Uterus (tissue), 4 donors: ENCODE measurements around the gene APP. TPM values are rescaled to one million over a fixed set of nuclear protein-coding genes. Genes with fewer than 3 reads are reported as not detected.

Experiments used
- DNase-seq, 2 donors: peaks; one replicate each; pipeline ENCODE4 v3.0.0-alpha.2; 2019 to 2020
- H3K27ac ChIP-seq, 2 donors: fragments of 200-600 bp; sonication (generic); 1 replicate in 1 of 2; 2 replicates in 1 of 2; pipeline ENCODE4 v1.5.1; 2016 to 2018
- H3K27me3 ChIP-seq, 2 donors: fragments of 200-600 bp; sonication (generic); one replicate each; pipeline ENCODE4 v1.5.1; 2018 to 2019; ENCODE audit warnings: control low read depth in 1 of 2
- H3K36me3 ChIP-seq, 2 donors: fragments of 200-600 bp; sonication (generic); one replicate each; pipeline ENCODE4 v1.5.1; 2019; ENCODE audit warnings: control low read depth in 1 of 2
- H3K4me1 ChIP-seq, 2 donors: fragments of 200-600 bp; sonication (generic); one replicate each; pipeline ENCODE4 v1.5.1; 2018 to 2019; ENCODE audit warnings: control low read depth in 1 of 2
- H3K4me3 ChIP-seq, 2 donors: fragments of 200-600 bp; sonication (generic); 1 replicate in 1 of 2; 2 replicates in 1 of 2; pipeline ENCODE4 v1.5.1; 2018 to 2019; ENCODE audit warnings: mild to moderate bottlenecking in 1 of 2
- H3K9me3 ChIP-seq, 2 donors: fragments of 200-600 bp; sonication (generic); one replicate each; pipeline ENCODE4 v1.5.1; 2019; ENCODE audit warnings: control low read depth in 1 of 2
- CTCF ChIP-seq, 4 experiments: fragments of 200-600 bp in 2 of 4; fragments of 450-650 bp in 2 of 4; sonication (generic) in 2 of 4; IDR thresholded peaks; one replicate each; pipeline ENCODE4 v1.5.1; 2016 to 2019; ENCODE audit warnings: antibody characterized with exemption in 4 of 4, mild to moderate bottlenecking in 2 of 4, moderate library complexity in 1 of 4
- POLR2A ChIP-seq, 2 donors: fragments of 450-650 bp; IDR thresholded peaks; one replicate each; pipeline ENCODE4 v1.6.1; 2016; ENCODE audit warnings: antibody characterized with exemption in 2 of 2, mild to moderate bottlenecking in 1 of 2, moderate library complexity in 1 of 2
- intact Hi-C: fragments of 100-400 bp; cut with DNase I; formaldehyde crosslinking; loops from one replicate; pipeline ENCODE4 v1.15.1; 2023; ENCODE audit warnings: low total_unique reads
- total RNA-seq, 4 donors: library from RNA; depleted of rRNA in 3 of 4; stranded (reverse); fragments of >200 nt in 3 of 4; gene quantifications; one replicate each; pipeline versions ENCODE4 v1.1.0 to v1.2.4, GENCODE V29; 2014 to 2023
- donor health status: DM: yes; HTN: yes; CAD: no.

Gene APP
- total RNA-seq, 4 donors from 2014 or later: 212 to 537 (median 430) TPM

- no peaks in the 10 kb centered on the region for H3K36me3 ChIP-seq
- no peak for DNase-seq
- H3K27me3 ChIP-seq: no peaks in the 10 kb centered on the region
- intact Hi-C loops: no loop called here
- TF ChIP-seq CTCF (IDR thresholded peaks at IDR 0.05): no peak
- TF ChIP-seq POLR2A (IDR thresholded peaks at IDR 0.05): no peak
- no peaks in the 10 kb centered on the region for H3K4me1 ChIP-seq
- H3K27ac ChIP-seq: no peak overlapping the region
- H3K9me3 ChIP-seq: no peaks in the 10 kb centered on the region
- H3K4me3 ChIP-seq: no peak overlapping the region
These were observed 331.8 kb downstream of the APP start for GRCh38 chr21:25838809-25839208.

GRCh38 chr21:25837533-25838265 lies 332.9 kb downstream of the APP start:
- no peak for DNase-seq
- no peak overlapping the region for H3K27ac ChIP-seq

GRCh38 chr21:25836396-25836795 lies 334.2 kb downstream of the APP start:
- intact Hi-C loops: no loop called here
- H3K27ac ChIP-seq: no peak overlapping the region
- DNase-seq: no peak
- H3K9me3 ChIP-seq: no peaks in the 10 kb centered on the region
- no peaks in the 10 kb centered on the region for H3K36me3 ChIP-seq
- no peaks in the 10 kb centered on the region for H3K27me3 ChIP-seq
- TF ChIP-seq POLR2A (IDR thresholded peaks at IDR 0.05) (no peak), CTCF (IDR thresholded peaks at IDR 0.05) (no peak)
- H3K4me3 ChIP-seq: no peak overlapping the region
- no peaks in the 10 kb centered on the region for H3K4me1 ChIP-seq

More at GRCh38 chr21:25837533-25838265, 332.9 kb downstream of the APP start:
- TF ChIP-seq POLR2A (IDR thresholded peaks at IDR 0.05) (no peak), CTCF (IDR thresholded peaks at IDR 0.05) (no peak)
- Histone ChIP-seq H3K9me3 (no peaks in the 10 kb centered on the region), H3K4me1 (no peaks in the 10 kb centered on the region), H3K36me3 (no peaks in the 10 kb centered on the region), H3K27me3 (no peaks in the 10 kb centered on the region), H3K4me3 (no peak overlapping the region)
- intact Hi-C loops: no loop called here

- H3K9me3 ChIP-seq: no peaks in the 10 kb centered on the region
- no peaks in the 10 kb centered on the region for H3K4me1 ChIP-seq
- no peak for DNase-seq
- no peaks in the 10 kb centered on the region for H3K36me3 ChIP-seq
- intact Hi-C loops: no loop called here
- H3K27ac ChIP-seq: no peak overlapping the region
- no peak for TF ChIP-seq CTCF (IDR thresholded peaks at IDR 0.05)
- no peak for TF ChIP-seq POLR2A (IDR thresholded peaks at IDR 0.05)
- no peak overlapping the region for H3K4me3 ChIP-seq
- no peaks in the 10 kb centered on the region for H3K27me3 ChIP-seq
These were observed 336.2 kb downstream of the APP start for GRCh38 chr21:25834381-25834780.

- DNase-seq: no peak
- Histone ChIP-seq H3K4me3 (no peak overlapping the region), H3K9me3 (no peaks in the 10 kb centered on the region), H3K36me3 (no peaks in the 10 kb centered on the region), H3K27me3 (no peaks in the 10 kb centered on the region), H3K27ac (no peak overlapping the region), H3K4me1 (no peaks in the 10 kb centered on the region)
- intact Hi-C loops: no loop called here
- no peak for TF ChIP-seq CTCF (IDR thresholded peaks at IDR 0.05)
- no peak for TF ChIP-seq POLR2A (IDR thresholded peaks at IDR 0.05)
These were observed 339.1 kb downstream of the APP start for GRCh38 chr21:25831300-25831960.
